A549 (cell line): ENCODE data around the gene TNIK.

Experiments used
- CBX8 ChIP-seq: fragments of 200-600 bp; sonication (generic); IDR thresholded peaks from 2 replicates; pipeline ENCODE4 v1.6.1; 2016
- CTCF ChIP-seq: fragments of >200 bp; sonication (Bioruptor Twin); formaldehyde crosslinking; IDR thresholded peaks from 3 replicates; pipeline ENCODE4 v1.5.1; 2016
- EP300 ChIP-seq, 2 experiments: fragments of >200 bp; sonication (Bioruptor Twin); formaldehyde crosslinking; IDR thresholded peaks; 2 replicates in 1 of 2; 3 replicates in 1 of 2; pipeline ENCODE4 v1.6.1; 2016 to 2017
- MAX ChIP-seq: IDR thresholded peaks from 2 replicates; pipeline ENCODE4 v1.6.1; 2012
- MAZ ChIP-seq: fragments of 150-350 bp; IDR thresholded peaks from 2 replicates; pipeline ENCODE4 v1.6.1; 2014; ENCODE audit warnings: antibody characterized with exemption, low read depth, low read length, borderline replicate concordance
- MYC ChIP-seq: IDR thresholded peaks from 2 replicates; pipeline ENCODE4 v1.6.1; 2012; ENCODE audit warnings: mild to moderate bottlenecking, inconsistent platforms, low read length, improper control_type of control experiment, borderline replicate concordance
- NR3C1 ChIP-seq: fragments of >200 bp; sonication (Bioruptor Twin); formaldehyde crosslinking; IDR thresholded peaks from 3 replicates; pipeline ENCODE4 v1.6.1; 2017
- POLR2AphosphoS2 ChIP-seq: conservative IDR thresholded peaks from 2 replicates; pipeline ENCODE4 v1.6.1; 2012; ENCODE audit warnings: low read length, improper control_type of control experiment, inconsistent platforms
- RAD21 ChIP-seq, 2 experiments: fragments of >200 bp in 1 of 2; sonication (Bioruptor Twin) in 1 of 2; formaldehyde crosslinking in 1 of 2; IDR thresholded peaks in 1 of 2; conservative IDR thresholded peaks in 1 of 2; 2 replicates in 1 of 2; 3 replicates in 1 of 2; pipeline ENCODE4 v1.6.1; 2012 to 2018; ENCODE audit warnings: inconsistent platforms in 1 of 2
- REST ChIP-seq: fragments of 200-600 bp; sonication (generic); IDR thresholded peaks from 2 replicates; pipeline ENCODE4 v1.6.1; 2016; ENCODE audit warnings: antibody characterized with exemption, mild to moderate bottlenecking, moderate library complexity
- RFX5 ChIP-seq: fragments of 450-650 bp; IDR thresholded peaks from 2 replicates; pipeline ENCODE4 v1.7.1; 2014; ENCODE audit warnings: antibody characterized with exemption, mild to moderate bottlenecking, moderate library complexity
- SREBF2 ChIP-seq: fragments of 450-650 bp; IDR thresholded peaks from 2 replicates; pipeline ENCODE4 v1.6.1; 2014; ENCODE audit warnings: mild to moderate bottlenecking, moderate library complexity

GRCh38 chr3:171404376-171404967, 55.7 kb downstream of the TNIK start:
- no peak for TF ChIP-seq CTCF
- TF ChIP-seq SREBF2 = no peak
- TF ChIP-seq POLR2AphosphoS2 = no peak
- no peak for TF ChIP-seq MYC
- no peak for TF ChIP-seq RAD21 (conservative IDR thresholded peaks at IDR 0.05 in 1 of 2, IDR thresholded peaks at IDR 0.05 in 1 of 2)
- no peak for TF ChIP-seq REST
- no peak for TF ChIP-seq RFX5
- no peak for TF ChIP-seq NR3C1
- TF ChIP-seq MAZ = no peak
- no peak for TF ChIP-seq EP300 (IDR thresholded peaks at IDR 0.05)
- TF ChIP-seq CBX8 = no peak
- TF ChIP-seq MAX = no peak
